Testis (tissue), 2 donors: Measurements from ENCODE around the gene GET4.

Source experiments
- CTCF ChIP-seq, 3 experiments: fragments of 450-650 bp in 2 of 3; fragments of 200-600 bp in 1 of 3; sonication (generic) in 1 of 3; IDR thresholded peaks; one replicate each; pipeline ENCODE4 v1.5.1; 2016 to 2019; ENCODE audit warnings: antibody characterized with exemption in 3 of 3, mild to moderate bottlenecking in 2 of 3, moderate library complexity in 1 of 3
- POLR2A ChIP-seq: fragments of 450-650 bp; IDR thresholded peaks from one replicate; pipeline ENCODE4 v1.6.1; 2017; ENCODE audit warnings: antibody characterized with exemption, mild to moderate bottlenecking, moderate library complexity

- no peak for TF ChIP-seq CTCF (IDR thresholded peaks at IDR 0.05)
- no peak for TF ChIP-seq POLR2A
Observed at GRCh38 chr7:891805-892204, 15.5 kb downstream of the GET4 start.
